ENCODE data around the gene OBP2B. TPM values are rescaled to one million over a fixed set of nuclear protein-coding genes. Genes with fewer than 3 reads are reported as not detected.

OBP2B gene
- total and polyA plus RNA-seq, 7 donors = not detected

GRCh38 chr9:133200631-133201030 is 8.4 kb downstream of the OBP2B start:
- DNase-seq = no peak
- intact Hi-C loops (cut with DNase I) = no loop called here
- Histone ChIP-seq H3K27ac (no peak overlapping the region), H3K4me3 (no peak overlapping the region), H3K9me3 (no peaks in the 10 kb centered on the region), H3K27me3 (peaks cover 0 to 26% (median 0%) of the 10 kb centered on the region in 3 donors), H3K36me3 (no peaks in the 10 kb centered on the region), H3K4me1 (no peaks in the 10 kb centered on the region)
- 88 to 92% methylated on average over 17 of the region's 17 CpGs for WGBS, 2 donors
- no peak for TF ChIP-seq POLR2A (IDR thresholded peaks at IDR 0.05)
- no peak for TF ChIP-seq CTCF (IDR thresholded peaks at IDR 0.05)
- no peak for TF ChIP-seq POLR2AphosphoS5 (IDR thresholded peaks at IDR 0.05)
- TF ChIP-seq EP300 (IDR thresholded peaks at IDR 0.05) = no peak

GRCh38 chr9:133199648-133200321 is 9.3 kb downstream of the OBP2B start:
- H3K27ac ChIP-seq = peak overlapping the region; percentile 8 to 58 (median 44)
- peak overlapping the region; percentile 6 to 50 (median 41) for H3K4me3 ChIP-seq

GRCh38 chr9:133195029-133195428 is 14.0 kb downstream of the OBP2B start:
- DNase-seq = no peak
- H3K36me3 ChIP-seq = no peaks in the 10 kb centered on the region
- H3K27me3 ChIP-seq = peaks cover 0 to 23% (median 8%) of the 10 kb centered on the region in 3 donors
- H3K9me3 ChIP-seq = no peaks in the 10 kb centered on the region
- H3K4me3 ChIP-seq = no peak overlapping the region
- intact Hi-C loops (cut with DNase I) = no loop called here
- no peaks in the 10 kb centered on the region for H3K4me1 ChIP-seq
- TF ChIP-seq POLR2A (IDR thresholded peaks at IDR 0.05) (no peak), CTCF (IDR thresholded peaks at IDR 0.05) (no peak), POLR2AphosphoS5 (IDR thresholded peaks at IDR 0.05) (no peak), EP300 (IDR thresholded peaks at IDR 0.05) (no peak)
- H3K27ac ChIP-seq = no peak overlapping the region

More at GRCh38 chr9:133199648-133200321, 9.3 kb downstream of the OBP2B start:
- no peaks in the 10 kb centered on the region for H3K9me3 ChIP-seq
- intact Hi-C loops (cut with DNase I) = no loop called here
- no peaks in the 10 kb centered on the region for H3K4me1 ChIP-seq
- no peak for DNase-seq
- 46 to 73% methylated on average over 44 of the region's 44 CpGs for WGBS, 2 donors
- H3K36me3 ChIP-seq = no peaks in the 10 kb centered on the region
- no peak for TF ChIP-seq POLR2A (IDR thresholded peaks at IDR 0.05)
- TF ChIP-seq POLR2AphosphoS5 (IDR thresholded peaks at IDR 0.05) = peak in 1 of 4 donors; percentile 20
- peaks cover 0 to 26% (median 0%) of the 10 kb centered on the region in 3 donors for H3K27me3 ChIP-seq

- TF ChIP-seq EP300 (IDR thresholded peaks at IDR 0.05) (no peak), POLR2A (IDR thresholded peaks at IDR 0.05) (no peak), POLR2AphosphoS5 (IDR thresholded peaks at IDR 0.05) (no peak), CTCF (IDR thresholded peaks at IDR 0.05) (no peak)
- H3K4me1 ChIP-seq = no peaks in the 10 kb centered on the region
- WGBS, 2 donors = 84% methylated on average over 4 of the region's 4 CpGs
- no peak overlapping the region for H3K4me3 ChIP-seq
- intact Hi-C loops (cut with DNase I) = no loop called here
- H3K9me3 ChIP-seq = no peaks in the 10 kb centered on the region
- no peak for DNase-seq
- no peaks in the 10 kb centered on the region for H3K36me3 ChIP-seq
- peaks cover 0 to 18% (median 8%) of the 10 kb centered on the region in 3 donors for H3K27me3 ChIP-seq
- H3K27ac ChIP-seq = no peak overlapping the region
Observed at GRCh38 chr9:133194597-133194996, 14.5 kb downstream of the OBP2B start.

- 43 to 66% methylated on average over 7 of the region's 7 CpGs for whole genome bisulfite sequencing, 2 donors
- no peaks in the 10 kb centered on the region for H3K36me3 ChIP-seq
Observed at GRCh38 chr9:133191989-133192388, 17.1 kb downstream of the OBP2B start.

More at GRCh38 chr9:133191989-133192388, 17.1 kb downstream of the OBP2B start:
- no peaks in the 10 kb centered on the region for H3K9me3 ChIP-seq
- DNase-seq = no peak
- H3K4me3 ChIP-seq = no peak overlapping the region
- H3K27me3 ChIP-seq = peaks cover 0 to 22% (median 8%) of the 10 kb centered on the region in 3 donors
- no peaks in the 10 kb centered on the region for H3K4me1 ChIP-seq
- TF ChIP-seq POLR2AphosphoS5 (IDR thresholded peaks at IDR 0.05) (no peak), CTCF (IDR thresholded peaks at IDR 0.05) (no peak)
- intact Hi-C loops (cut with DNase I) = no loop called here
- no peak overlapping the region for H3K27ac ChIP-seq

Data from sigmoid colon (tissue), 7 donors.